NT2/D1 (cell line): ENCODE data around the gene TSPAN8.

ENCODE experiments used
- SUZ12 ChIP-seq: IDR thresholded peaks from 2 replicates; pipeline ENCODE4 v1.6.1; 2011; ENCODE audit not compliant: insufficient read length, insufficient read depth; ENCODE audit errors: extremely low read depth
- ZNF274 ChIP-seq: IDR thresholded peaks from 2 replicates; pipeline ENCODE4 v1.6.1; 2011; ENCODE audit warnings: mild to moderate bottlenecking, low read depth, low read length

DNA sequence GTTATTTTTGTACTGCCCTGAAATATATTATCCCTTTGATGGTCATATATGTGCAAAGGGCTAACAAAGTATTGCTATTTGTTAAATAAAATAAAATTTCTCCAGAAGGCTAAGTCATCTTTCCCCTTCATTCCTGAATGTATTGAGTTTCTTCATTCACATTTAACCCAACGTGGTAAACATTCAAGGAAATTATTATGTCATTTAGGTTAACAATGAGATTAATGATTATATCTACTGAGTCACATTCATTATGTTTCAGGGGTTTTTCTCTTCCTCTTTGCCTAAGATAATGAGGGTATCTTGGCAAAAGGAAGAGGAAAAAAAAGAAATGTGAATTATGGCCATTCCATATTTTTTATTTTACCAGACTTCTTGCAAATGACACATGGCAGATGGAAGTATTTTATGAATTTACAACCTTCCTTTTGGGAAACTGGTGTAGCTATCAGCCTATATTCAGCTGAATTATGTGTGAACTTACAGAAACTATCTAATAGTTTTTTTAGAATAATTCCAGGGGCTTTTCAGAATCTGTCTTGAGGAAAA, 27.2 kb downstream of the TSPAN8 start:
- no peak for TF ChIP-seq SUZ12
- TF ChIP-seq ZNF274, result no peak
